GM10847 (cell line): Measurements from ENCODE around the gene STIL.

Experiments
- POLR2A ChIP-seq: IDR thresholded peaks from 2 replicates; pipeline ENCODE4 v1.6.1; 2011; ENCODE audit not compliant: insufficient read length; ENCODE audit errors: extremely low read depth

Gene STIL

DNA sequence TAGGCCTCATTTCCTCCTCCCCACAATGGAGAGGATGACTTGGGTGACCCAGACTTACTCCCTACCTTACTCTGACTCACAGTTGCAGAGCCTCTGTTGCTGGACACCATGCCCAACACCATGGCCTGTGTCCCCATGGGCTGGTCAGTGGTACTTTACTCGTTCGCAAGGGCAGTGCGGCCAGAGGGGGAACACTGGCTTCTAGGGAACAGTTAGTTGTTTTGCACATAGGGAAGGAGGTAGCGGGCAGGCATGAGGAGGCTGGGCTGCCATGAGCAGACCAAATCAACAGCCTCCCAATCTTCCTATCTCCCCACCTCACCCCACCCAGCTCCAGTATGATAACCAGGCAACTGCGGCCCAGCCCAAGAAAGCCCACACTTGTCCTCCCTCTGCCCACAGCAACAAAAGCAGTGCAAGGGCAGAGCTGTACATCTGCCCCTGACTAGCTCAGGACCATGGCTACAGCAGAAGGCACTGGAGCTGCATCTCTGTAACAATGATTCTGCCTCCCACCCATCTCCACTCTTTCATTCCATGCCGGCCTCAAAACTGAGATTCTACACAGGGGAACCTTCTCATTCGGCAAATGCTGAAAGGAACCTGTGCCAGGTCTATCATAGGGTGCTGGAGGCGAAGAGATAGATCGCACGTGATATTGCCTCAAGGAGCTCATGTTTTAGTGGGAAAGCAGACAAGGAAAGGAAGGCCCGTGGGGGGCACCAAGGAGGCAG, 100.5 kb downstream of the STIL start:
- TF ChIP-seq POLR2A = no peak

DNA sequence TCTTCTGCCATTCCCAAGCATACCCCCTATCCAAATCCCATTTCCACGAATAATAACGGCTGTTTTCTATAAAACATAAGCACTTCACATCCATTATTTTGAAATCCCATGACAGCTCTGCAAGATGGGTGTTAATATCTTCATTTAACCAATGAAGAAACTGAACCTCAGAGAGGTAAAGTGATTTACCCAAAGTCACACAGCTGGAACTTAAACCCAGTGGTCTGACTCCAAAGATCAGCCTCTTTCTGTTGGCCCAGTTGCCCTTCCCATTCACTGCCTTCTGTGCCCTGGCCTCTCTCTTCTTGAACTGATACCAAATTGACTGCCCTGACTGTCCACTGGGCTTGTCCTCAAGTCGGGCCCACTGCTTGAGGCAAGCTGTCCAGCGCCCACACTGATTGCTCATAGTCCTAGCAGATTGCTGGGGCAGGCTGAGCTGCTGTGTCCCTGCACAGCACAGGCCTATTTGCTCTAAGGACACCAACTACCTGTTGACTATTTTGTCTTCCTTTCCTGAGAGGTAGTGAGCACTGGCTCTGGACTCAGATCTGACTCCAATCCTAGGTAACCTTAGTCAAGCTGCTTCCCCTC, 101.2 kb downstream of the STIL start:
- no peak for TF ChIP-seq POLR2A

DNA sequence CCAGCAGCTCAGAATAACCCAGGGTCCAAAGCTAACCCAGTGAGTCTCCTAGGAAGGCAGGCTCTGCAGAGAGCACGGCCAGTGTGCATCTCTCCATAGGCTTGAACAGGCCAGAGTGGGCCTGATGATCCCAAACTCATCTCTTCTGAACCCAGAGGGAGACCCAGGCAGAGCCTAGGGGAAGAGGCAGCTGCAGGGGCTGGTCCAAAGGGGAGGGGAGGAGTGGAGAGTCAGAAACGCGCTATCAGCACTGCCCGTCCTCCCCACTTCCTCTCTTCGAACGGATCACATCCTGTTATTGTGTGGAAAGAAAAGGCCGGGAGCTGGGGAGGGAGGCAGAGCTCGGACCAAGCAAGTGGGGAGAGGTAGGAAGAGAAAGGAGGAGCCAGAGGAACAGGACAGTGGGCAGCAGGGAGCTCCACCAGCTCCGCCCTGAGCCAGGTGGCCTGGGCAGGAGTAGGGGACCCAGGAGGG, 102.1 kb downstream of the STIL start:
- TF ChIP-seq POLR2A = no peak

DNA sequence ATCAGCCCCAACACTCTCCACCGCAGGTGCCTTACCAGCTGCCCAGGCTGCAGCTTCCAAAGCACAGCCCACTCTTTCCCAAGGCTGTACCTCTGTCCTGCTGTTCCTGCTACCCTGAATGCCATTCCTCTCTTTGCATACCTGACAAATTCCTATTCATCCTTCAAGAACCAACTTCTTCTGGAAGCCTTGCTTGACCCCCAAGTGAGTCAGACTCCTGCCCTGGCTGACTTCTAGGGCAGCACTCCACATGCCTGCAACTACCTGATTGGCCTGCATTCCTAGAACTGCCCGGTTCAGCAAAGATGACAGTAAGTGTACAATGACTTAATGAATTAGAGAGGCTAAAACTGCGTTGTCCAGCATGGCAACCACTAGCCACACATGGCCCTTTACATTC, 103.3 kb downstream of the STIL start:
- no peak for TF ChIP-seq POLR2A

DNA sequence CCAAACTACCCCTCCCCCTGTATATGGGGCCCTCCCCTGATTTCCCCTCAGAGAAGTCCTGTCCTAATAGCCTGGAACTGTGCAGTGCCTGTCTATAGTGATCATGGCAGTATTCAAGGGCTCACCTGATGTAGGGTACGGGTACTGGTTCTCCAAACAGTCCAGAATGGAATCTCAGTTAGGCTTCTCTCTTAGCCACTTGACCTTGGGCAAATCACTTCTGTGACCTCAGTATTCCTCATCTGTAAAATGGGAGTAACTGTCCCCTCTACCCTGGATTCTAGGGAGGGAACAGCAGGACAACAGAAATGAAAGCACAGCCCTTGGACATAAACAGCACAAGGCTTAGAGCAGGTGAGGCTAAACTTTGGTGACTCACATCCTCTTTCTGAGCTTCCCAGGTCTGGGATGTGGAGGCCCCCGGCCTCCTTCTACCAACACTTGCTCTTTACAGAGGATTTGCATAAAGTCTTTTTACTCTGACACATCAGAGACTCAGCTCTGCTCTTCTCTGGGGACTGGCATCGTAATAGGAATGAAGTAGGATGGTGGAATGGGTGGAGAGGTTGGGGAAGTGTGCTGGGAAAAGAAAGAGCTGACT, 104.1 kb downstream of the STIL start:
- TF ChIP-seq POLR2A = no peak

DNA sequence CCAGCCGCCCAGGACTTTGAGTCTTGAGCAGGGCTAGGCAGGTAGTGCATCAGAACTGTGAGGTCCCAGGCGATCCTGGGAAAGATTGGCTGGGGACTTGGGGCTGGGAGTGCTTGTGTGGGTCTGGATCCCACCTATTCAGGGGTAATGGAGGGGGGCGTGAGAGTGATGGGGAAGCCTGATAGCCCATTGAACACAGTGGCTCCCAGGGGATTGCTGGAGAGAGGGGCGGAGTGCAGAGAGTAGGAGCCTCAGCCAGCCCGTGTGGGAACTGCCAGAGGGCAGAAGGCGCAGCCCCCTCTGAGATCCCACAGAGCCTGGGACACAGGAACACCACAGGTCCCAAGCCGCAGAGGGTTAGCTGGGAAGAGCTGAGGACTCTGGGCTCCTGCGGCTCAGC, 104.9 kb downstream of the STIL start:
- TF ChIP-seq POLR2A = no peak

DNA sequence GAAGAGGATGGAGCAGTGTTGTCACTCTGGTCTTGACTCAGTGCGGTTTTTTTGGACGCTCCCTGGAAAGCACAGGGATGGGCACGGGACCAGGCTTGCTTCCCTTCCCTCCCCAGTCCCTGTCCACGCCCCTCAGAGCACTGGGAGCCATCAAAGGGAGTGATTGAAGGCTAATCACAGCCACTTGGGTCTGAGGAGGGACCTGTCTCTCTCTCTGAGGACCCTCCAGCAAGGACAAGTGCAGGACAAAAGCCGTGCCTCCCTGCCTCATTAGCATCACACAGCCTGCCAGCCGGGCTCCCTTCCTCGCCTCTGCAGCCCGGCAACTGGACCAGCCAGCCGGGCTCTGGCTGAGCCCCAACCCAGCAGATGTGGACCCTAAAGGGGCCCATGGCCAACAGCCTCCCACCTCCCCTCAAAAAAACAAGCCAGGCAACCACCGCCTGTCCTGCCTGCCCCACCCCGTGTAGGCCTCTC, 105.5 kb downstream of the STIL start:
- no peak for TF ChIP-seq POLR2A

DNA sequence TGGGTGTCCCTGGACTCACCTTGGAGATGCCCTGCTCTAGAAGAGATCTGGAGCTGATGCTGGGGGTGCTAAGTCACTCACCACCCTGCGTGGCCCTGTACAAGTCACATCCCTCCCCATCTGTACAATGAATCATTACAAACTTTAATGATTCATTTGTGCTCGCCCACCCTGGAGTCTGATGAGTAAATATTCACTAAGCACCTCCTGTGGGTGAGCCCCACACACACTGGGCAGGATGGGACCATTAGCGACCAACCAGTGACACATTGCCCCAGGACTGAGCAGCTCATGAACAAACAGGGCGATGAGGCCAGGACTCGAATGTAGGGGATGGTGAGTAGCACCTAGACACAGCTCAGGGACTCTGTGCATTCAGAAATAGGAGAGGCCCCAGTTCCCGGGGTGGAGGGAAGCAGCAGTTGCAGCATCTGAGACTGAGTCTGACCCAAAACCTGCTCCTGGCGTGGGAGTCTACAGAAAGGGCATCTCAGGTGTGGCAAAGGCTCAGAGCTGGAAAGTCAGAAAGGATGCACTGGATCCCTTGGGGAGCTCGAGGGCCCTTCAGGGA, 106.1 kb downstream of the STIL start:
- TF ChIP-seq POLR2A = no peak

DNA sequence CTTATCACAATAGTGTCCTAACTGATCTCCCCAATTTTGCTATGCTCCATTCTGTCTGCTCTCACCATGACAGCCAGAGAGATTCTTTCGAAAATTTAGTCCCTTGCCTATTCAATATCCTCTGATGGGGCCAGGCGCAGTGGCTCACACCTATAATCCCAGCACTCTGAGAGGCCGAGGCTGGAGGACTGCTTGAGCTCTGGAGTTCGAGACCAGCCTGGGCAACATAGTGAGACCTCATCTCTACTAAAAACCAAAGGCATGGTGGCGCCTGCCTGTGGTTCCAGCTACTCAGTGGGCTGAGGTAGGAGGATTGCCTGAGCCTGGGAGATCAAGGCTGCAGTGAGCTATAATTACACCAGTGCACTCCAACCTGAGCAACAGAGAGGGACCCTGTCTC, 108.0 kb downstream of the STIL start:
- TF ChIP-seq POLR2A = no peak

DNA sequence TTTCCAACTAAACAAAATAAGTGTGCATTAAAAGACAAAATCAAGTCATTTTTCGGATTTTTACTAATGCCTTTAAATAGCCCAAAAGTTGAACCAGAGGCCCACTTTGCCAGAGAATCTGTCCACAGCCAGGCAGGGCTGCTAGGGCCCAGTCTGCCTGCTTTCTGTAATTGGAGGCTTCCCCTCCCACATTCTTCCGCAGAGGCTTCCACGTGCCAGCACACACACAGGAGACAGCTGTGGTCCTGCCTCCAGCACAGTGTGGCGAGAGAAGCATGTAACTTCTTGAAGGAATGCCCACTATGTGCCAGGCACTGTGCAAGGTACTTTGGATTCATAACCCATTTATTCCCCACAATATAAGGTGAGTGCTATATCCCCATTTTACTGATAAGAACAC, 112.8 kb downstream of the STIL start:
- no peak for TF ChIP-seq POLR2A
